GM21723 (cell line): ENCODE measurements around the gene CELSR2.
"Not testable (repeated sequence)": the region's sequence is repeated elsewhere in the genome, so short reads cannot be mapped to it uniquely, and the experiment has no call there.

Experiments used
- ATAC-seq: cut with Tn5 transposase; IDR thresholded peaks from one replicate; pipeline ENCODE4 v1.9.1; 2021; ENCODE audit warnings: mild to moderate bottlenecking, moderate library complexity; ENCODE audit not compliant: unreplicated experiment

Gene CELSR2

GRCh38 chr1:109298666-109299557, 49.6 kb downstream of the CELSR2 start:
- ATAC-seq = no peak

- no peak for ATAC-seq
Measured at GRCh38 chr1:109299558-109300343, 50.4 kb downstream of the CELSR2 start.

- no peak for ATAC-seq
Measured at GRCh38 chr1:109300650-109301151, 51.4 kb downstream of the CELSR2 start.

GRCh38 chr1:109301874-109302273, 52.5 kb downstream of the CELSR2 start:
- ATAC-seq = no peak

- no peak for ATAC-seq
Measured at GRCh38 chr1:109304226-109304920, 55.0 kb downstream of the CELSR2 start.

DNA sequence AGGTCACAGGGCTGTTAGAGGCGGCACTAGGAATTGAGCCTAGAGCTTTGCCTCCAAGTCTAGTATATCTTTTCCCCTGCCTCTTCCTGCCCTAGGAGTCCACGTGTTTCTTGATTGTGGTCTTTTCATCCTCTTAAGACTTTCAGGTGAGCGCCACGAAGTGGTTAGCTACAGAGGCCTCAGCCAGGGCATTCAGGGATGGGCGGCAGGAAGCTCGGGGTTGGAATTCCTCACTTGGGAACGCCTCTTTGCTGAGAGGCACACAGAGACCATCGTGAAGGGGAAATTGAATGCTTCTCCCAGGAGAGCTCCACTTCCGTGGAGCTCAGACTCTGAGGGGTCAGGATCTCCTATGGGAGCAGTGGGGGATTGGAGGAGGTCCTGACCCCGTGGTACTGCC, 56.7 kb downstream of the CELSR2 start:
- not testable (repeated sequence) for ATAC-seq

- no peak for ATAC-seq
Measured at GRCh38 chr1:109306832-109307273, 57.5 kb downstream of the CELSR2 start, which contains the start of gene MYBPHL. Gene MYBPHL, minus strand, starts transcription at chr1:109307011. Its CDS starts 20 bp downstream, at chr1:109306991.

DNA sequence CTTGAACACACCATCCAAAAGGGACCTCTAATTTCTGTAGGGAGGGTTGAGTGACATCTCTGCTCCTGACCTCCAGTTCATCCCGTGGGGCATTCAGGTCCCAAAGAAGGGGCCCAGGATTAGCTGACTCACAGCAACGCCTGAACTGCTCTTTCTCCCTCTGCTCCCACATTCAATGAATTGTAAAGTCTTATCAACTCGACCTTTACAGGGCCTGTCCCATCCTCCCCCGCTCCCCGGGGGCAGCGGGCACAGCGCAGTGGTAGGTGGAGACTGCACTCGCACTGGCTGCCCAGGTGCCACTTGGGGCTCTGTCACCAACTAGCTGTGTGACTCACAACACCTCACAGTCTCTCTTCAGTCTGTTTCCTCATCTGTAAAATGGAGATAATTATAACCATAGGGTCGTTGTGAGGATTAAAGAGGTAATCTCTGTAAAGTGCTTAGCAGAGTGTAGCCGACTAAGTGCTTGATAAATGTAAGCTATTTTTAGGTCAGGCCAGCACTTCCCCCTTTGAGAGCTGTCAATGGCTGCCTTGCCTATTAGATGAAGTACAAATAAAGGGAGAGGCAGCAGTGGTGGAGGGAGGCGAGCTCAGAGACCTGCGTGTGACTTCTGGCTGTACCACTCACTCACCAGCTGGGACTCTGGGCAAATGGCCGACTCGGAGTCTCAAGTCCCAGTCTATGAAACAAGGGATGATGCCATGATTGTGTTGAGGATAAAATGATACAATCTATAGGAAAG, 58.1 kb downstream of the CELSR2 start:
- ATAC-seq = no peak

DNA sequence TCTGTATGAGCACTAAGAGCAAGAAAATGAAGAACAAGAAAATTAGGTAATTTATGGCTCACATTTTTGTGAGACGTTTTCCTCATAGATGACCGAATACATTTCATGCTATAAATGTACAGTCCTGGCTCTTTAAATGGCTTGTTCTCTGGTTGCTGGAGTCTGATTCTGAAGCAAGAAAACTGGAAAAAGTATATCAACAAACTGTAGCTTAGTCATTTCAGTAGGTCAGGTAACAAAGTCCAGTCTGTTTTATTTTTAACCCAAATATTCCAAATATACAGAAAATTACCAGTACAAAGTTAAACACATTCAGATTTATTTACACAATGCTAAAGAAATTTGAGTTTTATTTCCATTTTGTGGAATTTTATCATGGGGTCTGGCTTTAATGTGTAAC, 60.0 kb downstream of the CELSR2 start:
- ATAC-seq = no peak

- ATAC-seq = no peak
Measured at GRCh38 chr1:109312246-109312645, 62.9 kb downstream of the CELSR2 start.

DNA sequence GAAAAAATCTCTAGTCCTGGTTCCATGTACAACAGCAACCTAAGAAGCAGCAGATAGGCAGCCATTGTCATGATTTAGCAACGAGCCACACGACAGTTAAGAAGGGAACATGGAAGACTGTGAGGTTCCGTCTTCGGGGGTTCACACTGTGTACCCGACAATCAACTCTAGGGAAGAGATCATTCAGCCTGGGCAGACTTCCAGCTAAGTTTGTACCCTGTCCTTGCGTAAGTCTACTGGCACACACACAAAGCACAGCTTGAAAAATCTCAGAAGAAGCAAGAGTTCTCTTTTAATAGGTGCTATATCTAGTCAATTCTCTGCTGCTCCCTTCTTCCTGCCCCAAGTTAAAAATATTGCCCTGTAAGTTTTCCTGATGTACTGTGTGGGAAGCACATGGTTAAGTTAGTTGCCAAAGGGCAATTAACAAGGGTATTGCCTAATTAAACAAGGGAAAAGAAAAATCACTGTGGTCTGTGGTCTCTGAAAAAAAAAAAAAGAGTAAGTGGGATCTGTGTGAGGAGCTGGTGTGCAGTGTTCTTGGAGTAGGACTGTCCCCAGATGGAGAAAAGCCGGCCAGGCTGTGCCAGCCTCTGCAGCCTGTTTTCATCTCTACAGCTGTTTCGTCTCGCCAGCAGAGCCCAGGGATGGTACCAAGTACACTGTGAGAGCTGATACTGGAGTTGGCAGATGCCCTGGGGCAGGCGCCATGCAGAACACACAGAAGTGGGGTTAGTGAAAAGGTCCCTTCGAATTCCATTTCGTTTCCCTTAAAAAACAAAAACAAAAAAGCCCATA, 63.8 kb downstream of the CELSR2 start:
- ATAC-seq = no peak

GRCh38 chr1:109314795-109315194, 65.5 kb downstream of the CELSR2 start:
- ATAC-seq = no peak

GRCh38 chr1:109315288-109315687, 65.9 kb downstream of the CELSR2 start:
- ATAC-seq = no peak

DNA sequence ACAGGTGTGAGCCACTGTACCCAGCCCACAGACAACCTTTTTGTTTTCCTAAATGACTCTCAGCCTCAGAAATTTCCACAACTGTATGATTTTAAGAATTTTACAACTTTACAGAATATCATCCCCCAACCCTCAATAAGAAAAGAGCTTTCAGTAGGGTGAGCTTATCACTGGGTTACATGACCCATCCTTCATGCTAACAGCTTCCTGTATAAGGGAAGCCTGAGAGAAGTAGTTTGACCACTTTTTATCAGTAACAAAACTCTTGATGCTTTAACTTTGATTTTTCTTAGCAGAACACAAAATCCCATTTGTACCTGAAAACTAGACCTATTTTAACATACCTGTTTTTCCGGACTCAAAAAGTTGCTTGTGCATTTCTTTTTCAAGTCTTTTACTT, 67.2 kb downstream of the CELSR2 start:
- no peak for ATAC-seq

GRCh38 chr1:109319114-109319513, 69.8 kb downstream of the CELSR2 start:
- no peak for ATAC-seq

GRCh38 chr1:109322974-109323373, 73.6 kb downstream of the CELSR2 start:
- no peak for ATAC-seq
